Colon (tissue), 2 donors: ENCODE results near the gene LY86.
"Not testable (repeated sequence)": the region's sequence is repeated elsewhere in the genome, so short reads cannot be mapped to it uniquely, and the experiment has no call there.

ENCODE experiments used
- FAIRE-seq: peaks from 2 replicates; lab custom pipeline; 2012; peaks lifted over from hg19 to GRCh38; lab: Jason Lieb, UNC
- donor health status: control.
- donor health status: control.

The LY86 gene

GRCh38 chr6:6654599-6655575 is 66.4 kb downstream of the LY86 start:
- FAIRE-seq, result no peak

- no peak for FAIRE-seq
These were observed 67.3 kb downstream of the LY86 start for GRCh38 chr6:6655805-6656251.

GRCh38 chr6:6656287-6656686 is 67.8 kb downstream of the LY86 start:
- FAIRE-seq, result no peak

- no peak for FAIRE-seq
These were observed 68.7 kb downstream of the LY86 start for GRCh38 chr6:6657085-6657819.

GRCh38 chr6:6657820-6658217 is 69.3 kb downstream of the LY86 start:
- FAIRE-seq, result no peak

- no peak for FAIRE-seq
These were observed 71.2 kb downstream of the LY86 start for GRCh38 chr6:6659600-6660327.

- no peak for FAIRE-seq
These were observed 72.0 kb downstream of the LY86 start for GRCh38 chr6:6660339-6661045.

- FAIRE-seq, result no peak
These were observed 72.7 kb downstream of the LY86 start for GRCh38 chr6:6661191-6661590.

GRCh38 chr6:6661684-6662083 is 73.2 kb downstream of the LY86 start:
- FAIRE-seq, result no peak

GRCh38 chr6:6663421-6664135 is 75.1 kb downstream of the LY86 start:
- FAIRE-seq, result no peak

- FAIRE-seq, result no peak
These were observed 77.2 kb downstream of the LY86 start for GRCh38 chr6:6665555-6666243.

GRCh38 chr6:6670150-6670549 is 81.6 kb downstream of the LY86 start:
- FAIRE-seq, result not testable (repeated sequence)

- FAIRE-seq, result no peak
These were observed 86.4 kb downstream of the LY86 start for GRCh38 chr6:6674872-6675271.

- no peak for FAIRE-seq
These were observed 88.5 kb downstream of the LY86 start for GRCh38 chr6:6676910-6677441.

GRCh38 chr6:6678185-6678671 is 89.7 kb downstream of the LY86 start:
- FAIRE-seq, result no peak

GRCh38 chr6:6678811-6679210 is 90.3 kb downstream of the LY86 start:
- no peak for FAIRE-seq

- FAIRE-seq, result no peak
These were observed 91.1 kb downstream of the LY86 start for GRCh38 chr6:6679633-6680032.

GRCh38 chr6:6680526-6680925 is 92.0 kb downstream of the LY86 start:
- FAIRE-seq, result no peak

GRCh38 chr6:6681075-6681849 is 92.7 kb downstream of the LY86 start:
- FAIRE-seq, result no peak
